Spleen (tissue), 11 donors: Measurements from ENCODE around the gene TOX3. TPM values are rescaled to one million over a fixed set of nuclear protein-coding genes. Genes with fewer than 3 reads are reported as not detected.

ENCODE experiments used
- DNase-seq: peaks from one replicate; pipeline ENCODE4 v3.0.0-alpha.2; 2020
- H3K27ac ChIP-seq, 8 donors: fragments of 200-600 bp; sonication (generic) in 7 of 8; 1 replicate in 4 of 8; 2 replicates in 4 of 8; pipeline versions ENCODE4 v1.5.0 to v1.8.0; 2016 to 2021; ENCODE audit warnings: inconsistent platforms in 4 of 8, mild to moderate bottlenecking in 4 of 8, moderate library complexity in 1 of 8
- H3K27me3 ChIP-seq, 7 donors: fragments of 200-600 bp; sonication (generic) in 6 of 7; replicated peaks in 1 of 7; 1 replicate in 4 of 7; 2 replicates in 3 of 7; pipeline versions ENCODE4 v1.5.0 to v1.8.0; 2016 to 2021; ENCODE audit warnings: inconsistent platforms in 3 of 7, mild to moderate bottlenecking in 1 of 7
- H3K36me3 ChIP-seq, 6 donors: fragments of 200-600 bp; sonication (generic) in 5 of 6; 1 replicate in 4 of 6; 2 replicates in 2 of 6; pipeline versions ENCODE4 v1.5.0 to v1.8.0; 2016 to 2021; ENCODE audit warnings: inconsistent platforms in 2 of 6
- H3K4me1 ChIP-seq, 6 donors: fragments of 200-600 bp; sonication (generic) in 5 of 6; 1 replicate in 3 of 6; 2 replicates in 3 of 6; pipeline versions ENCODE4 v1.5.0 to v1.8.0; 2016 to 2021; ENCODE audit warnings: inconsistent platforms in 3 of 6
- H3K4me3 ChIP-seq, 8 donors: fragments of 200-600 bp; sonication (generic) in 7 of 8; 1 replicate in 4 of 8; 2 replicates in 4 of 8; pipeline versions ENCODE4 v1.5.0 to v1.8.0; 2016 to 2021; ENCODE audit warnings: inconsistent platforms in 4 of 8, mild to moderate bottlenecking in 4 of 8, moderate library complexity in 2 of 8
- H3K9me3 ChIP-seq, 8 donors: fragments of 200-600 bp; sonication (generic) in 7 of 8; 1 replicate in 4 of 8; 2 replicates in 4 of 8; pipeline versions ENCODE4 v1.5.0 to v1.8.0; 2016 to 2021; ENCODE audit warnings: inconsistent platforms in 4 of 8
- POLR2A ChIP-seq, 3 donors: fragments of 450-650 bp; IDR thresholded peaks; one replicate each; pipeline ENCODE4 v1.5.1; 2017; ENCODE audit warnings: antibody characterized with exemption in 3 of 3, mild to moderate bottlenecking in 1 of 3
- POLR2AphosphoS5 ChIP-seq, 3 donors: sonication (generic); formaldehyde crosslinking; IDR thresholded peaks; one replicate each; pipeline ENCODE4 v1.5.1; 2017; ENCODE audit warnings: antibody characterized with exemption in 3 of 3
- WGBS, 5 donors: extraction: QIAGEN DNeasy Blood & Tissue Kit in 3 of 5; methylation state at CpG; one replicate each; pipeline versions ENCODE4 v1.1.5 to v1.1.7; 2013 to 2018; 5-methylcytosine and 5-hydroxymethylcytosine counted together
- intact Hi-C: fragments of 100-400 bp; cut with DNase I; formaldehyde crosslinking; loops from one replicate; pipeline ENCODE4 v1.15.0; 2023; ENCODE audit warnings: low total_unique reads
- polyA plus RNA-seq, 3 donors: library from polyadenylated mRNA; stranded (reverse); fragments of 200-250 nt; gene quantifications; one replicate each; pipeline ENCODE4 v1.2.1, GENCODE V29; 2013
- total RNA-seq, 7 donors: library from RNA; depleted of rRNA in 3 of 7; stranded (reverse); fragments of >200 nt in 3 of 7; fragmentation: NEBNext Ultra II Directional in 4 of 7; extraction: Animal tissue kit (Norgen Biotek cat#: 25700) in 4 of 7; gene quantifications; one replicate each; pipeline versions ENCODE4 v1.1.0 to v1.2.1, GENCODE V29; 2016 to 2021
- TF ChIP-seq, protein P1 (sequence below), 11 experiments: fragments of 200-600 bp in 7 of 11; fragments of 450-650 bp in 4 of 11; sonication (generic) in 4 of 11; IDR thresholded peaks in 8 of 11; conservative IDR thresholded peaks in 3 of 11; 1 replicate in 7 of 11; 2 replicates in 4 of 11; pipeline versions ENCODE4 v1.4.0 to v1.8.0; 2016 to 2021; ENCODE audit warnings: antibody characterized with exemption in 11 of 11, inconsistent platforms in 4 of 11, mild to moderate bottlenecking in 1 of 11
- donor health status: healthy with polysubstance abuse.
- donor health status: DM: no; HTN: no; CAD: no; lungs with moderate emphysema.
- donor health status: DM: no; HTN: no; CAD: no.
- donor health status: Bipolar disorder and iron deficiency.
- donor health status: healthy.
- donor health status: DM: no; HTN: no; CAD: no.
- donor health status: DM: yes; HTN: yes; CAD: no.

The TOX3 gene
- total and polyA plus RNA-seq, 10 donors: 0.03 to 0.11 TPM; not detected in 8

DNA sequence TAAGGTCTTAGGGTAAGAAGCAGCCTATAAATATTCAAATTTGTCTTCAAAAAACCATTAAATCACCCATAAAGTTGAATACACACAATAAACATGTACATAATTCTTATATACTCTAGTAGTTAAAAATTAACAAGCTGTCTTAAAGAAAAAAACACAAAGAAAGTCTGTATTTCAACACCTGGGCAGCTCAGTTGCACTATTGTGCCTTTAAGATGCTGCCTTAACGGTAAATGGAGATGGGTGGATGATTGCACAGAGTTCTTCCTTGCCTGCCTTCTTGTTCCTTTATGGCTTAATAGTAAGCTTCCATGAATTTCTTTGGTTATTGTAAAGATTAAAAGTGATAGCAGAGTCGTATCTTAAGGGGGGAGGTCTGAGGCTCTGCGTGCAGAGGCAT, 105.1 kb downstream of the TOX3 start:
- no peak for DNase-seq
- TF ChIP-seq POLR2AphosphoS5 (IDR thresholded peaks at IDR 0.05): no peak
- TF ChIP-seq, protein P1, sequence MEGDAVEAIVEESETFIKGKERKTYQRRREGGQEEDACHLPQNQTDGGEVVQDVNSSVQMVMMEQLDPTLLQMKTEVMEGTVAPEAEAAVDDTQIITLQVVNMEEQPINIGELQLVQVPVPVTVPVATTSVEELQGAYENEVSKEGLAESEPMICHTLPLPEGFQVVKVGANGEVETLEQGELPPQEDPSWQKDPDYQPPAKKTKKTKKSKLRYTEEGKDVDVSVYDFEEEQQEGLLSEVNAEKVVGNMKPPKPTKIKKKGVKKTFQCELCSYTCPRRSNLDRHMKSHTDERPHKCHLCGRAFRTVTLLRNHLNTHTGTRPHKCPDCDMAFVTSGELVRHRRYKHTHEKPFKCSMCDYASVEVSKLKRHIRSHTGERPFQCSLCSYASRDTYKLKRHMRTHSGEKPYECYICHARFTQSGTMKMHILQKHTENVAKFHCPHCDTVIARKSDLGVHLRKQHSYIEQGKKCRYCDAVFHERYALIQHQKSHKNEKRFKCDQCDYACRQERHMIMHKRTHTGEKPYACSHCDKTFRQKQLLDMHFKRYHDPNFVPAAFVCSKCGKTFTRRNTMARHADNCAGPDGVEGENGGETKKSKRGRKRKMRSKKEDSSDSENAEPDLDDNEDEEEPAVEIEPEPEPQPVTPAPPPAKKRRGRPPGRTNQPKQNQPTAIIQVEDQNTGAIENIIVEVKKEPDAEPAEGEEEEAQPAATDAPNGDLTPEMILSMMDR (IDR thresholded peaks at IDR 0.05 in 8 of 11, conservative IDR thresholded peaks at IDR 0.05 in 3 of 11): no peak
- TF ChIP-seq POLR2A (IDR thresholded peaks at IDR 0.05): no peak
- Histone ChIP-seq H3K27me3 (no peaks in the 10 kb centered on the region), H3K27ac (no peak overlapping the region), H3K9me3 (peaks cover 0 to 14% (median 6%) of the 10 kb centered on the region in 8 donors), H3K36me3 (no peaks in the 10 kb centered on the region), H3K4me3 (no peak overlapping the region), H3K4me1 (no peaks in the 10 kb centered on the region)
- WGBS, 5 donors: 82 to 94% (median 85%) methylated on average over 3 of the region's 3 CpGs
- intact Hi-C loops: no loop called here

DNA sequence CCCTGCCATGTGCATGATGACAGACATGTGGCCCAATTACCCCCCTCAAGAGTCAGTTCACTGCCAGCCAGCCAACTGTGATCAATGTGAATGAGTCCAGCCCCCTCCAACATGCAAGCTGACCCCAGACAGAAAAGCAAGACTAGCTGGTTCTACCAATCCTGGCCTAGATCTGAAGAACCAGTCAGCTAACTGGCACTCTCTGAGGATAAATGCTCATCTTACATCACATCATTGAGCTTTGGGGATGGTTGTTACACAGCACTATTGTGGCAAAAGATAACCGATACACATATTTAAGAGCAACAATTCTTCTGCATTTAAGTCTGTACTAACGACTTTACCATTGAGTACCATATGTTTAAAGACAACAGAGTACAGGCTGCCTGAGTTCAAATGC, 106.7 kb downstream of the TOX3 start:
- H3K4me3 ChIP-seq: no peak overlapping the region
- DNase-seq: no peak
- H3K36me3 ChIP-seq: no peaks in the 10 kb centered on the region
- no peaks in the 10 kb centered on the region for H3K4me1 ChIP-seq
- H3K9me3 ChIP-seq: peaks cover 0 to 14% (median 6%) of the 10 kb centered on the region in 8 donors
- no peaks in the 10 kb centered on the region for H3K27me3 ChIP-seq
- 79 to 92% (median 84%) methylated on average over 2 of the region's 2 CpGs for WGBS, 5 donors
- intact Hi-C loops: no loop called here
- TF ChIP-seq, protein P1 (IDR thresholded peaks at IDR 0.05 in 8 of 11, conservative IDR thresholded peaks at IDR 0.05 in 3 of 11): no peak
- no peak for TF ChIP-seq POLR2AphosphoS5 (IDR thresholded peaks at IDR 0.05)
- no peak for TF ChIP-seq POLR2A (IDR thresholded peaks at IDR 0.05)
- no peak overlapping the region for H3K27ac ChIP-seq

DNA sequence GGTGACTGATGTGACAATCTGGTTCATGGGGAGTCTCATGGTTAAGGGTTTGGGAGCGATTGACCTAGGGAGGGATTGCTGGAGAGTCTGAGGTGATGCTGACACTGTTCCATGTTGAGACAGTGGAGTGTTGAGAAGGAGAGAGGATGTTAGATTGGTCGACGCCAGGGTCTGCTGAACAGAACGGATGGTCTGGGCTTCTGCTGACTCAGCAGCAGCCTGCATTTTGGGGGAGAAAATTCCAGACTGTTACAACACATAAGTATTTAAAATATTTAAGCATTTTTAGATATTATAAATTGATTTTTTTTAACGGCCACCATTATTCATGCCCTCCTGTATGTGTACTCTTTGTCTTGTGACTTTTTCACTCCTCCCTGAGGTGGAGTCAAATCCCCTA, 107.2 kb downstream of the TOX3 start:
- no peak overlapping the region for H3K27ac ChIP-seq
- H3K4me1 ChIP-seq: no peaks in the 10 kb centered on the region
- peaks cover 0 to 14% (median 6%) of the 10 kb centered on the region in 8 donors for H3K9me3 ChIP-seq
- TF ChIP-seq, protein P1 (IDR thresholded peaks at IDR 0.05 in 8 of 11, conservative IDR thresholded peaks at IDR 0.05 in 3 of 11): no peak
- TF ChIP-seq POLR2AphosphoS5 (IDR thresholded peaks at IDR 0.05) (no peak), POLR2A (IDR thresholded peaks at IDR 0.05) (no peak)
- intact Hi-C loops: no loop called here
- H3K4me3 ChIP-seq: no peak overlapping the region
- DNase-seq: no peak
- WGBS, 5 donors: 85 to 90% (median 88%) methylated on average over 5 of the region's 5 CpGs
- H3K36me3 ChIP-seq: no peaks in the 10 kb centered on the region
- H3K27me3 ChIP-seq: no peaks in the 10 kb centered on the region

DNA sequence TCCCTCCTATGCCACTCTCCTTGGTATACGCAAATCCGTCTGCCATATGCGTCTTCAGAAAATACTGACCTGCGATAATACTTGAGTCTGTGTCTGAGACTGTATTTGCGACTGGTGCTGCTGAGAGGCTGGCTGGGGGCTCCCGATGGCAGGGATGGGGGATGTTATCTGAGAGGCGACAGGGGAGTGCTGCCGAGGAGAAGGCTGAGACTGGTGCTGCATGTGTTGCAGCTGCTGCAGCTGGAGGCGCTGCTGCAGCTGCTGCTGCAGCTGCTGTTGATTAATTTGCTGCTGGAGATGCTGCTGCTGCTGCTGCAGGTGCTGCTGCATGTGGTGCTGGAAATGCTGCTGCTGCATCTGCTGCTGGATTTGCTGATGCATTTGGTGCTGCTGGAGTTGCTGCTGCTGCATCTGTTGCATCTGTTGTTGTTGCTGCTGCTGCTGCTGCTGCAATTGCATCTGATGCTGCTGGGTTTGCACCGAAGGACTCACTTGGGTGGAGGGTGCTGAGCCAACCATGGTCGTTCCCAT, 107.7 kb downstream of the TOX3 start:
- TF ChIP-seq POLR2AphosphoS5 (IDR thresholded peaks at IDR 0.05): no peak
- TF ChIP-seq, protein P1 (IDR thresholded peaks at IDR 0.05 in 8 of 11, conservative IDR thresholded peaks at IDR 0.05 in 3 of 11): no peak
- TF ChIP-seq POLR2A (IDR thresholded peaks at IDR 0.05): no peak
- Histone ChIP-seq H3K27ac (no peak overlapping the region), H3K9me3 (peaks cover 0 to 14% (median 6%) of the 10 kb centered on the region in 8 donors), H3K4me3 (no peak overlapping the region), H3K36me3 (no peaks in the 10 kb centered on the region), H3K4me1 (no peaks in the 10 kb centered on the region), H3K27me3 (no peaks in the 10 kb centered on the region)
- intact Hi-C loops: no loop called here
- DNase-seq: no peak
- WGBS, 5 donors: 84 to 90% (median 87%) methylated on average over 11 of the region's 11 CpGs
